Mesenchymal stem cell (in vitro differentiated cells and primary cell): ENCODE measurements around the gene MEIKIN.

ENCODE experiments used
- DNase-seq: peaks from one replicate; pipeline ENCODE4 v3.0.0-alpha.2; 2013
- H2AFZ ChIP-seq: one replicate; pipeline ENCODE4 v1.6.1; 2013; ENCODE audit warnings: low read depth, mild to moderate bottlenecking, control low read depth, inconsistent platforms, low read length, moderate library complexity
- H2AK5ac ChIP-seq: 2 replicates; pipeline ENCODE4 v1.6.1; 2013; ENCODE audit warnings: low read length, moderate library complexity, mild to moderate bottlenecking, inconsistent platforms; ENCODE audit not compliant: severe bottlenecking
- H2BK120ac ChIP-seq: one replicate; pipeline ENCODE4 v1.6.1; 2013; ENCODE audit warnings: low read depth, mild to moderate bottlenecking, inconsistent platforms, low read length, moderate library complexity
- H2BK12ac ChIP-seq, 2 experiments: one replicate each; pipeline ENCODE4 v1.6.1; 2013; ENCODE audit warnings: inconsistent platforms in 2 of 2, low read length in 2 of 2, mild to moderate bottlenecking in 2 of 2, moderate library complexity in 2 of 2, control low read depth in 1 of 2
- H2BK15ac ChIP-seq: one replicate; pipeline ENCODE4 v1.6.1; 2013; ENCODE audit warnings: mild to moderate bottlenecking, low read depth, inconsistent platforms; ENCODE audit not compliant: poor library complexity, severe bottlenecking
- H2BK5ac ChIP-seq: 2 replicates; pipeline ENCODE4 v1.6.1; 2013; ENCODE audit warnings: low read depth, mild to moderate bottlenecking, low read length, control low read depth, inconsistent platforms; ENCODE audit not compliant: poor library complexity, severe bottlenecking
- H3K14ac ChIP-seq, 2 experiments: one replicate each; pipeline ENCODE4 v1.6.1; 2013; ENCODE audit warnings: inconsistent platforms in 2 of 2, low read length in 2 of 2, control low read depth in 1 of 2, mild to moderate bottlenecking in 1 of 2, moderate library complexity in 1 of 2
- H3K18ac ChIP-seq, 2 experiments: one replicate each; pipeline ENCODE4 v1.6.1; 2013; ENCODE audit warnings: inconsistent platforms in 2 of 2, low read length in 2 of 2, control low read depth in 1 of 2, low read depth in 1 of 2, mild to moderate bottlenecking in 1 of 2
- H3K23ac ChIP-seq, 2 experiments: one replicate each; pipeline ENCODE4 v1.6.1; 2013; ENCODE audit warnings: inconsistent platforms in 2 of 2, low read length in 2 of 2, mild to moderate bottlenecking in 2 of 2, moderate library complexity in 2 of 2, control low read depth in 1 of 2
- H3K27ac ChIP-seq: 2 replicates; pipeline ENCODE4 v1.5.1; 2013; ENCODE audit warnings: mild to moderate bottlenecking, moderate library complexity, low read length, control low read depth, inconsistent platforms; ENCODE audit not compliant: poor library complexity, severe bottlenecking
- H3K27me3 ChIP-seq, 2 experiments: 2 replicates each; pipeline versions ENCODE4 v1.6.1 to v1.7.0; 2013; ENCODE audit warnings: low read length in 2 of 2, mild to moderate bottlenecking in 2 of 2, moderate library complexity in 2 of 2, control low read depth in 1 of 2, inconsistent platforms in 1 of 2; ENCODE audit not compliant: control insufficient read depth in 1 of 2, insufficient read depth in 1 of 2
- H3K36me3 ChIP-seq, 2 experiments: 2 replicates each; pipeline versions ENCODE4 v1.6.1 to v1.7.0; 2013; ENCODE audit warnings: low read length in 2 of 2, control low read depth in 1 of 2, inconsistent platforms in 1 of 2, low read depth in 1 of 2, mild to moderate bottlenecking in 1 of 2; ENCODE audit not compliant: insufficient read depth in 2 of 2, control insufficient read depth in 1 of 2
- H3K4ac ChIP-seq, 2 experiments: one replicate each; pipeline ENCODE4 v1.6.1; 2013; ENCODE audit warnings: inconsistent platforms in 2 of 2, low read length in 2 of 2, mild to moderate bottlenecking in 2 of 2, moderate library complexity in 2 of 2, control low read depth in 1 of 2, low read depth in 1 of 2
- H3K4me1 ChIP-seq: 2 replicates; pipeline ENCODE4 v1.6.1; 2013; ENCODE audit warnings: low read depth, low read length, control low read depth; ENCODE audit not compliant: control insufficient read depth, insufficient read depth
- H3K4me2 ChIP-seq: 2 replicates; pipeline ENCODE4 v1.6.1; 2013; ENCODE audit warnings: low read length, mild to moderate bottlenecking, inconsistent platforms; ENCODE audit not compliant: poor library complexity, severe bottlenecking
- H3K4me3 ChIP-seq, 2 experiments: 2 replicates each; pipeline versions ENCODE4 v1.5.1 to v1.7.0; 2013; ENCODE audit warnings: low read length in 2 of 2, mild to moderate bottlenecking in 2 of 2, control low read depth in 1 of 2, low read depth in 1 of 2; ENCODE audit not compliant: insufficient read depth in 1 of 2
- H3K79me1 ChIP-seq: replicated peaks from 2 replicates; pipeline ENCODE4 v1.6.1; 2013; ENCODE audit warnings: mild to moderate bottlenecking, control low read depth, low read length, inconsistent platforms; ENCODE audit not compliant: poor library complexity, severe bottlenecking
- H3K9ac ChIP-seq: 2 replicates; pipeline ENCODE4 v1.7.0; 2013; ENCODE audit warnings: mild to moderate bottlenecking, low read length, moderate library complexity
- H3K9me3 ChIP-seq: 2 replicates; pipeline ENCODE4 v1.7.0; 2013; ENCODE audit warnings: mild to moderate bottlenecking, low read length; ENCODE audit not compliant: control insufficient read depth
- H4K8ac ChIP-seq: one replicate; pipeline ENCODE4 v1.6.1; 2013; ENCODE audit warnings: inconsistent platforms, mild to moderate bottlenecking, low read length, moderate library complexity
- H4K91ac ChIP-seq: one replicate; pipeline ENCODE4 v1.6.1; 2013; ENCODE audit warnings: mild to moderate bottlenecking, low read length, inconsistent platforms
- WGBS: methylation state at CpG from one replicate; pipeline ENCODE4 v1.1.7; 2013; ENCODE audit warnings: mixed read lengths; 5-methylcytosine and 5-hydroxymethylcytosine counted together

MEIKIN gene

GRCh38 chr5:131987251-131987650, 41.8 kb upstream of the MEIKIN start:
- H3K27me3 ChIP-seq = peaks cover 16 to 26% of the 10 kb centered on the region in 2 experiments
- no peak overlapping the region for H2AFZ ChIP-seq
- no peaks in the 10 kb centered on the region for H3K4me1 ChIP-seq
- WGBS = 72% methylated on average over 3 of the region's 3 CpGs
- no peak overlapping the region for H3K4ac ChIP-seq
- H2BK12ac ChIP-seq = no peak overlapping the region
- DNase-seq = no peak
- H3K9me3 ChIP-seq = no peaks in the 10 kb centered on the region
- no peaks in the 10 kb centered on the region for H3K79me1 ChIP-seq
- no peak overlapping the region for H4K91ac ChIP-seq
- peak overlapping the region in 1 of 2 experiments; percentile 26 for H3K14ac ChIP-seq
- H3K4me2 ChIP-seq = no peak overlapping the region
- no peaks in the 10 kb centered on the region for H3K36me3 ChIP-seq
- no peak overlapping the region for H3K4me3 ChIP-seq
- no peak overlapping the region for H2BK15ac ChIP-seq
- no peak overlapping the region for H3K9ac ChIP-seq
- no peak overlapping the region for H3K27ac ChIP-seq
- no peak overlapping the region for H3K18ac ChIP-seq
- no peak overlapping the region for H2BK120ac ChIP-seq
- no peak overlapping the region for H3K23ac ChIP-seq
- no peak overlapping the region for H4K8ac ChIP-seq
- H2AK5ac ChIP-seq = no peak overlapping the region
- no peak overlapping the region for H2BK5ac ChIP-seq

GRCh38 chr5:131986161-131986912, 40.9 kb upstream of the MEIKIN start:
- H3K27ac ChIP-seq = no peak overlapping the region
- H3K23ac ChIP-seq = no peak overlapping the region
- H2BK12ac ChIP-seq = no peak overlapping the region
- H2AFZ ChIP-seq = no peak overlapping the region
- DNase-seq = no peak
- H3K4me2 ChIP-seq = no peak overlapping the region
- no peak overlapping the region for H4K91ac ChIP-seq
- H3K4me1 ChIP-seq = no peaks in the 10 kb centered on the region
- peaks cover 6 to 17% of the 10 kb centered on the region in 2 experiments for H3K27me3 ChIP-seq
- no peak overlapping the region for H3K9ac ChIP-seq
- H3K18ac ChIP-seq = no peak overlapping the region
- no peaks in the 10 kb centered on the region for H3K9me3 ChIP-seq
- H3K36me3 ChIP-seq = no peaks in the 10 kb centered on the region
- H3K14ac ChIP-seq = no peak overlapping the region
- no peak overlapping the region for H2BK5ac ChIP-seq
- no peak overlapping the region for H4K8ac ChIP-seq
- no peak overlapping the region for H2BK120ac ChIP-seq
- H2AK5ac ChIP-seq = no peak overlapping the region
- H3K4me3 ChIP-seq = no peak overlapping the region
- H3K79me1 ChIP-seq = no peaks in the 10 kb centered on the region
- H2BK15ac ChIP-seq = no peak overlapping the region
- H3K4ac ChIP-seq = no peak overlapping the region
- 85% methylated on average over 8 of the region's 8 CpGs for WGBS

GRCh38 chr5:131984956-131985665, 39.6 kb upstream of the MEIKIN start:
- Histone ChIP-seq H3K4ac (no peak overlapping the region), H2AK5ac (no peak overlapping the region), H3K4me1 (no peaks in the 10 kb centered on the region), H4K8ac (no peak overlapping the region), H2BK5ac (no peak overlapping the region), H2BK15ac (no peak overlapping the region), H3K9ac (no peak overlapping the region), H3K27me3 (peaks cover 0 to 10% of the 10 kb centered on the region in 2 experiments), H3K9me3 (no peaks in the 10 kb centered on the region), H3K4me3 (no peak overlapping the region), H4K91ac (no peak overlapping the region), H3K14ac (no peak overlapping the region), H3K4me2 (no peak overlapping the region), H3K18ac (no peak overlapping the region), H2AFZ (no peak overlapping the region), H2BK120ac (no peak overlapping the region), H3K23ac (no peak overlapping the region), H3K36me3 (no peaks in the 10 kb centered on the region), H2BK12ac (no peak overlapping the region), H3K27ac (no peak overlapping the region), H3K79me1 (no peaks in the 10 kb centered on the region)
- WGBS = 92% methylated on average over 6 of the region's 8 CpGs
- DNase-seq = no peak

DNA sequence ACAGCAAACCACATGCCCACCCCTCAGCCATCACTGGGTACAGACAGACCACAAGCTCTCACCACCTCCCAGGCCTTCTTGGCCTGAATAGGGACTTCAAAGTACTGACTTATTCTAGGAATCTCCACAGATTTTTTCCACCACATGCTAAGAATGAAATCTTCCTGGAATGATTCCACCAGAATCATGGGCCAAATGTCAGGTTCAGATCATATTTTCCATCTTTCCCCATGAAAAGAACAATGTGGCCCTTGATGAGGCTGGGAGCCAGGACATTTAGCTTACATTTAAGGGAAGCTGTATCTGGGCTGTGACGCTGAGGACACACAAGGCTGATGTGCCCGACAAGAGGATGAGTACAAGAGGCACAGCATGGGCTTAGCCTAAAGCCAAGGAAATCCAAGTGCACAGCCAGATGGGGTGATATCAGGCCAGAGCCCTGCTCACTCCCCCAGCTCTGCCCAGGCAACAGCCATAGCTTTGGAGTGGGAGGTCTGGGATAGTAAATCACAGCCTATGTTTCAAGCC, 37.8 kb upstream of the MEIKIN start:
- Histone ChIP-seq H3K27ac (no peak overlapping the region), H4K91ac (no peak overlapping the region), H2BK15ac (no peak overlapping the region), H3K23ac (no peak overlapping the region), H3K18ac (no peak overlapping the region), H3K4ac (no peak overlapping the region), H2AK5ac (no peak overlapping the region), H3K9ac (no peak overlapping the region), H3K14ac (peak overlapping the region in 1 of 2 experiments; percentile 27), H2AFZ (no peak overlapping the region), H4K8ac (no peak overlapping the region), H3K9me3 (no peaks in the 10 kb centered on the region), H2BK5ac (no peak overlapping the region), H3K79me1 (no peaks in the 10 kb centered on the region), H3K4me2 (no peak overlapping the region), H3K4me1 (no peaks in the 10 kb centered on the region), H3K27me3 (peaks cover 0 to 10% of the 10 kb centered on the region in 2 experiments), H2BK12ac (no peak overlapping the region), H3K4me3 (no peak overlapping the region), H3K36me3 (no peaks in the 10 kb centered on the region), H2BK120ac (no peak overlapping the region)
- 77% methylated on average over 2 of the region's 2 CpGs for WGBS
- DNase-seq = no peak
